A549 (cell line): ENCODE measurements around the gene TNRC18. TPM values are rescaled to one million over a fixed set of nuclear protein-coding genes. Genes with fewer than 3 reads are reported as not detected.
A peak's percentile ranks its signal among the peaks of the same experiment; 100 is the strongest.

Source experiments
- ATAC-seq, 2 experiments: fragments of 200-7000 bp in 1 of 2; fragments of >200 bp in 1 of 2; cut with Nextera tagmentation in 1 of 2; cut with Tn5 transposase in 1 of 2; 3 replicates each; pipeline versions ENCODE4 v1.8.0 to v1.9.1; 2018 to 2020; ENCODE audit warnings: mild to moderate bottlenecking in 1 of 2, moderate library complexity in 1 of 2
- CTCF ChIA-PET: fragments of 300-600 bp; sonication (Branson Sonifier 250); formaldehyde crosslinking; extraction: SDS; loops from one replicate; lab custom pipeline; 2021; ENCODE audit warnings: antibody characterized with exemption, inconsistent platforms; lab: Yijun Ruan, JAX
- POLR2A ChIA-PET: fragments of 350-600 bp; formaldehyde crosslinking; extraction: SDS; loops from one replicate; lab custom pipeline; 2021; ENCODE audit warnings: antibody characterized with exemption, inconsistent platforms; lab: Yijun Ruan, JAX
- DNase-seq, 2 experiments: peaks; one replicate each; pipeline versions ENCODE4 v3.0.0 to v3.0.0-alpha.2; 2011 to 2016; ENCODE audit warnings: low read depth in 1 of 2, low spot score in 1 of 2
- FAIRE-seq: peaks from 2 replicates; lab custom pipeline; 2011; peaks lifted over from hg19 to GRCh38; lab: Jason Lieb, UNC
- H3K27ac ChIP-seq, 2 experiments: fragments of >200 bp; sonication (Bioruptor Twin); formaldehyde crosslinking; 3 replicates each; pipeline ENCODE4 v1.5.1; 2016 to 2017
- H3K4me1 ChIP-seq: fragments of >200 bp; sonication (Bioruptor Twin); formaldehyde crosslinking; 3 replicates; pipeline ENCODE4 v1.6.1; 2016
- H3K4me2 ChIP-seq: fragments of >200 bp; sonication (Bioruptor Twin); formaldehyde crosslinking; 3 replicates; pipeline ENCODE4 v1.6.1; 2016
- H3K4me3 ChIP-seq: fragments of >200 bp; sonication (Bioruptor Twin); formaldehyde crosslinking; 3 replicates; pipeline ENCODE4 v1.5.1; 2016
- H3K9me3 ChIP-seq: fragments of >200 bp; sonication (Bioruptor Twin); formaldehyde crosslinking; 3 replicates; pipeline ENCODE4 v1.6.1; 2016
- BHLHE40 ChIP-seq: IDR thresholded peaks from 2 replicates; pipeline ENCODE4 v1.6.1; 2012; ENCODE audit warnings: low read depth, low read length, inconsistent platforms
- CBX2 ChIP-seq: fragments of 200-600 bp; sonication (generic); IDR thresholded peaks from 2 replicates; pipeline ENCODE4 v1.6.1; 2016; ENCODE audit warnings: low read depth, mild to moderate bottlenecking, borderline replicate concordance
- CEBPB ChIP-seq, 2 experiments: fragments of >200 bp in 1 of 2; sonication (Bioruptor Twin) in 1 of 2; formaldehyde crosslinking in 1 of 2; IDR thresholded peaks; 2 replicates each; pipeline ENCODE4 v1.6.1; 2012 to 2016
- CHD2 ChIP-seq: fragments of 150-350 bp; IDR thresholded peaks from 2 replicates; pipeline ENCODE4 v1.6.1; 2014; ENCODE audit warnings: low read length; ENCODE audit not compliant: partially characterized antibody
- CHD4 ChIP-seq: fragments of 200-600 bp; sonication (generic); IDR thresholded peaks from 2 replicates; pipeline ENCODE4 v1.6.1; 2016; ENCODE audit warnings: antibody characterized with exemption, mild to moderate bottlenecking, borderline replicate concordance
- EHMT2 ChIP-seq: fragments of 200-600 bp; sonication (generic); IDR thresholded peaks from 2 replicates; pipeline ENCODE4 v1.6.1; 2016; ENCODE audit warnings: antibody characterized with exemption, low read depth, mild to moderate bottlenecking, moderate library complexity
- EP300 ChIP-seq, 2 experiments: fragments of >200 bp; sonication (Bioruptor Twin); formaldehyde crosslinking; IDR thresholded peaks; 2 replicates in 1 of 2; 3 replicates in 1 of 2; pipeline ENCODE4 v1.6.1; 2016 to 2017
- ESRRA ChIP-seq: fragments of 150-350 bp; IDR thresholded peaks from 2 replicates; pipeline ENCODE4 v1.6.1; 2014; ENCODE audit warnings: mild to moderate bottlenecking, low read length, borderline replicate concordance
- FOSB ChIP-seq: fragments of 250-450 bp; sonication (Bioruptor Pico); IDR thresholded peaks from 2 replicates; pipeline ENCODE4 v1.5.0; 2020; ENCODE audit warnings: mild to moderate bottlenecking, moderate library complexity
- FOXS1 ChIP-seq: fragments of 250-450 bp; sonication (Bioruptor Pico); IDR thresholded peaks from 2 replicates; pipeline ENCODE4 v1.5.0; 2020; ENCODE audit warnings: mild to moderate bottlenecking, moderate library complexity
- JUN ChIP-seq, 2 experiments: fragments of >200 bp; sonication (Bioruptor Twin); formaldehyde crosslinking; IDR thresholded peaks; 2 replicates in 1 of 2; 3 replicates in 1 of 2; pipeline ENCODE4 v1.6.1; 2016 to 2017
- KDM5A ChIP-seq: fragments of 200-600 bp; sonication (generic); IDR thresholded peaks from 2 replicates; pipeline ENCODE4 v1.6.1; 2016; ENCODE audit warnings: antibody characterized with exemption, mild to moderate bottlenecking
- MAFK ChIP-seq: fragments of 450-650 bp; IDR thresholded peaks from 2 replicates; pipeline ENCODE4 v1.6.1; 2014; ENCODE audit not compliant: partially characterized antibody
- NFE2L2 ChIP-seq: fragments of 150-350 bp; conservative IDR thresholded peaks from 2 replicates; pipeline ENCODE4 v1.6.1; 2014; ENCODE audit warnings: low read length
- RCOR1 ChIP-seq: fragments of 150-350 bp; IDR thresholded peaks from 2 replicates; pipeline ENCODE4 v1.6.1; 2014; ENCODE audit warnings: antibody characterized with exemption, low read length, low read depth
- REST ChIP-seq: fragments of 200-600 bp; sonication (generic); IDR thresholded peaks from 2 replicates; pipeline ENCODE4 v1.6.1; 2016; ENCODE audit warnings: antibody characterized with exemption, mild to moderate bottlenecking, moderate library complexity
- RFX5 ChIP-seq: fragments of 450-650 bp; IDR thresholded peaks from 2 replicates; pipeline ENCODE4 v1.7.1; 2014; ENCODE audit warnings: antibody characterized with exemption, mild to moderate bottlenecking, moderate library complexity
- RNF2 ChIP-seq: fragments of 200-600 bp; sonication (generic); IDR thresholded peaks from 2 replicates; pipeline ENCODE4 v1.6.1; 2016; ENCODE audit warnings: low read depth, mild to moderate bottlenecking, antibody characterized with exemption, moderate library complexity, borderline replicate concordance
- ZC3H11A ChIP-seq: fragments of 450-650 bp; IDR thresholded peaks from 2 replicates; pipeline ENCODE4 v1.6.1; 2014; ENCODE audit warnings: antibody characterized with exemption, mild to moderate bottlenecking
- ZNF302 ChIP-seq: fragments of 250-450 bp; sonication (Bioruptor Pico); IDR thresholded peaks from 2 replicates; pipeline ENCODE4 v1.9.0; 2021; ENCODE audit warnings: inconsistent platforms, mild to moderate bottlenecking, moderate library complexity
- WGBS: methylation state at CpG from one replicate; pipeline ENCODE4 v1.1.6; 2017; ENCODE audit errors: missing lambda C conversion rate; 5-methylcytosine and 5-hydroxymethylcytosine counted together
- polyA plus RNA-seq, 4 experiments: library from polyadenylated mRNA; depleted of rRNA in 3 of 4; stranded (reverse); fragments of >200 nt; fragmentation: RNase III in 1 of 4; extraction: RNeasy Plus Mini Kit Qiagen cat#74134 plus additional on column Dnase treatment in 1 of 4; gene quantifications; 2 replicates in 3 of 4; 3 replicates in 1 of 4; pipeline ENCODE4 v1.2.3, GENCODE V29; 2011 to 2017
- TF ChIP-seq, protein P1 (sequence below): IDR thresholded peaks from 2 replicates; pipeline ENCODE4 v1.6.1; 2012; ENCODE audit warnings: low read depth, borderline replicate concordance

TNRC18 gene
- polyA plus RNA-seq, 2 of the 4 experiments (the other 2 are of a cell fraction), result 15.5 to 39.9 TPM

DNA sequence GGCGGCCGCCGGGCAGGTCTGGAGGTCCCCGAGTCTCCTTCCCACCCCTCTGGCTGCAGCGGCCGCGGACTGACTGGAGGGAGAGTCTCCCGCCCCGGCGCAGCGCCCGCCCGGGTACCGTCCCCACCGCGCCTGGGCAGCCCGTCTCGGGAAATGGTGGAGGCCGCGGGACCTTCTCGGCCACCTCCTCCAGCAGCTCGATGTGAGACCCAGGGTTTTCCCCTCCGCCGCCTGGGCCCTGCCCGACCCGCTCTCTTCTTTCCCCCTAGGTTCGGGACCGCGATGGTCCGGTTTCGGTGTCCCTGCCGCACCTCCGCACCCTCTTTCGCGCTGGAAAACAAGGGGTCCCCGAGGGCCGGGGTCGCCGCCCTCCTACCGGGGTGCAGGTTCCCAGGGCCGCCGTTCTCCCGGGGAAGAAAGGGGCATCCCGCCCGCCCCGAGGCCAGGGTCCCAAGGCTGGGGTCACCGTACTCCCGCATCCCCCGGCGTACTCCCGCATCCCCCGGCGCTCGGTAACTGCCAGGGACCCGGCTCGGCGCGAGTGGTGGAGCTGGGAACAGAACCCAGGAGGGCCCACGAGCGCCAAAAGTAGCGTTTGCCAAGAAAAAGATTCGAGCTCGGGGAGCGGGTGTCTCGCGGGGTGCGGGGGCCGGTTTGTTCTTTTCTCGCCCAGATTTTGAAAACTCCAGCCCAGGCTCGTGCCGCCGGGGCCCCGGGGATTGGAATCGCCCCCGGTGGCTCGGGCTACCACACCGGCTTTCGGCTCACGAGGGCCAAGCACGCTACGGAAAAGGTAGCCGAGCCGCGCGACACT lies 3.4 kb downstream of the TNRC18 start:
- ATAC-seq (peak in 1 of 2 experiments; percentile 21; a peak in 3 of 6 replicates), FAIRE-seq (no peak), DNase-seq (no peak)
- H3K9me3 ChIP-seq, result no peaks in the 10 kb centered on the region
- TF ChIP-seq, protein P1, sequence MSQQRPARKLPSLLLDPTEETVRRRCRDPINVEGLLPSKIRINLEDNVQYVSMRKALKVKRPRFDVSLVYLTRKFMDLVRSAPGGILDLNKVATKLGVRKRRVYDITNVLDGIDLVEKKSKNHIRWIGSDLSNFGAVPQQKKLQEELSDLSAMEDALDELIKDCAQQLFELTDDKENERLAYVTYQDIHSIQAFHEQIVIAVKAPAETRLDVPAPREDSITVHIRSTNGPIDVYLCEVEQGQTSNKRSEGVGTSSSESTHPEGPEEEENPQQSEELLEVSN, result no peak
- TF ChIP-seq FOSB (CRISPR knock-in tag) (no peak), RNF2 (peak; percentile 63; the same call in 1 of the 2 replicates)
- WGBS, result 4% methylated on average over 47 of the region's 85 CpGs
- CTCF ChIA-PET, result interaction anchor here (0.7 to 0.9 kb wide), 2 partner anchors 54 to 59 kb away, joined by 3 read pairs; no protein-coding TSS in a partner anchor
- H3K4me3 ChIP-seq, result peak overlapping the region; percentile 74
- H3K4me2 ChIP-seq, result peak overlapping the region; percentile 81
- POLR2A ChIA-PET, result interaction anchor here (0.5 kb wide), 1 partner anchor 141 kb away, joined by 3 read pairs; no protein-coding TSS in a partner anchor
- H3K27ac ChIP-seq, result peak overlapping the region; percentile 83 to 96
- peaks cover 31% of the 10 kb centered on the region for H3K4me1 ChIP-seq

GRCh38 chr7:5419539-5420066 lies 4.0 kb downstream of the TNRC18 start:
- H3K4me3 ChIP-seq, result peak overlapping the region; percentile 74
- ChIA-PET CTCF (interaction anchor here (0.6 to 0.9 kb wide), 3 partner anchors 54 to 224 kb away, joined by 3 read pairs; no protein-coding TSS in a partner anchor), POLR2A (no interaction called here)
- H3K27ac ChIP-seq, result peak overlapping the region; percentile 83 to 96
- peaks cover 31% of the 10 kb centered on the region for H3K4me1 ChIP-seq
- no peak for DNase-seq
- H3K9me3 ChIP-seq, result no peaks in the 10 kb centered on the region
- H3K4me2 ChIP-seq, result peak overlapping the region; percentile 81
- ATAC-seq, result no peak
- TF ChIP-seq ZC3H11A, result no peak
- TF ChIP-seq, protein P1, result 0 out of 2 replicates have a peak, but pooled peaks have one; percentile 1
- no peak for FAIRE-seq
- WGBS, result 19% methylated on average over 19 of the region's 40 CpGs

GRCh38 chr7:5418285-5418582 lies 5.4 kb downstream of the TNRC18 start:
- DNase-seq, result no peak
- no peak for TF ChIP-seq ESRRA
- no peak for TF ChIP-seq RCOR1
- no peak for TF ChIP-seq NFE2L2
- TF ChIP-seq RFX5, result no peak
- no peak for TF ChIP-seq CHD2
- no peak for TF ChIP-seq MAFK
- no peak for TF ChIP-seq CEBPB (IDR thresholded peaks at IDR 0.05)
- TF ChIP-seq JUN (IDR thresholded peaks at IDR 0.05), result no peak
- no peak for TF ChIP-seq CBX2
- no peak for TF ChIP-seq KDM5A
- no peak for TF ChIP-seq REST
- TF ChIP-seq EP300 (IDR thresholded peaks at IDR 0.05), result no peak
- no peak for TF ChIP-seq FOXS1
- no peak for TF ChIP-seq ZNF302
- TF ChIP-seq EHMT2, result no peak
- TF ChIP-seq BHLHE40, result no peak
- no peak for TF ChIP-seq RNF2
- no peak for TF ChIP-seq CHD4
- no peak for FAIRE-seq
- CTCF ChIA-PET, result no interaction called here
- 16% methylated on average over 5 of the region's 6 CpGs for WGBS
- peak overlapping the region; percentile 17; the same call in 1 of the 3 replicates for H3K4me3 ChIP-seq
- POLR2A ChIA-PET, result interaction anchor here (0.5 kb wide), 1 partner anchor 308 kb away, joined by 5 read pairs; no protein-coding TSS in a partner anchor
- H3K9me3 ChIP-seq, result no peaks in the 10 kb centered on the region
- peak overlapping the region; percentile 61 to 96 for H3K27ac ChIP-seq
- no peak for ATAC-seq
- peaks cover 31% of the 10 kb centered on the region for H3K4me1 ChIP-seq
- H3K4me2 ChIP-seq, result peak overlapping the region; percentile 81
